GM21360 (cell line): Measurements from ENCODE around the gene GRIN2D.
"Not testable (repeated sequence)": the region's sequence is repeated elsewhere in the genome, so short reads cannot be mapped to it uniquely, and the experiment has no call there.

ENCODE experiments used
- ATAC-seq: cut with Tn5 transposase; IDR thresholded peaks from one replicate; pipeline ENCODE4 v1.9.1; 2021; ENCODE audit warnings: mild to moderate bottlenecking, moderate library complexity; ENCODE audit not compliant: unreplicated experiment

Gene GRIN2D

GRCh38 chr19:48371367-48371766 lies 22.1 kb upstream of the GRIN2D start:
- no peak for ATAC-seq

GRCh38 chr19:48371771-48372170 lies 21.7 kb upstream of the GRIN2D start:
- ATAC-seq: not testable (repeated sequence)

GRCh38 chr19:48372904-48373303 lies 20.6 kb upstream of the GRIN2D start:
- no peak for ATAC-seq

GRCh38 chr19:48373567-48373966 lies 19.9 kb upstream of the GRIN2D start:
- no peak for ATAC-seq

- ATAC-seq: no peak
These were observed 15.3 kb upstream of the GRIN2D start for GRCh38 chr19:48378194-48378570.

GRCh38 chr19:48379058-48379457 lies 14.4 kb upstream of the GRIN2D start:
- ATAC-seq: no peak

GRCh38 chr19:48381178-48381950 lies 12.1 kb upstream of the GRIN2D start:
- no peak for ATAC-seq

- ATAC-seq: no peak
These were observed 11.2 kb upstream of the GRIN2D start for GRCh38 chr19:48382286-48382685.

GRCh38 chr19:48385461-48386087 lies 7.9 kb upstream of the GRIN2D start:
- no peak for ATAC-seq

- ATAC-seq: no peak
These were observed 6.5 kb upstream of the GRIN2D start for GRCh38 chr19:48386981-48387380.

- no peak for ATAC-seq
These were observed 3.0 kb upstream of the GRIN2D start for GRCh38 chr19:48390188-48391099.

- no peak for ATAC-seq
These were observed 2.1 kb upstream of the GRIN2D start, which contains the start of gene KDELR1 for GRCh38 chr19:48391100-48392005. Gene KDELR1 (minus strand): TSS chr19:48391551. CDS start chr19:48391358, 193 bp downstream.

GRCh38 chr19:48392006-48392344 lies 1.5 kb upstream of the GRIN2D start:
- not testable (repeated sequence) for ATAC-seq

- ATAC-seq: no peak
These were observed 459 bp upstream of the GRIN2D start for GRCh38 chr19:48392860-48393558.

GRCh38 chr19:48394331-48395169 lies 1.1 kb downstream of the GRIN2D start:
- ATAC-seq: no peak

GRCh38 chr19:48395170-48395455 lies 1.6 kb downstream of the GRIN2D start:
- ATAC-seq: no peak

- no peak for ATAC-seq
These were observed 2.0 kb downstream of the GRIN2D start for GRCh38 chr19:48395499-48395898.

GRCh38 chr19:48396016-48396823 lies 2.8 kb downstream of the GRIN2D start:
- ATAC-seq: no peak
